Activated CD8-positive, alpha-beta memory T cell treated with anti-CD3 and anti-CD28 coated beads for 4 hours (primary cell): Measurements from ENCODE around the gene CLDN9.

ENCODE experiments used
- DNase-seq, 2 donors: peaks; one replicate each; pipeline ENCODE4 v3.0.0-alpha.2; 2020; ENCODE audit warnings: low read depth in 2 of 2

The CLDN9 gene

GRCh38 chr16:3017794-3018506, 5.2 kb downstream of the CLDN9 start, which contains the start of gene CLDN6:
CLDN6 (minus strand) TSS chr16:3018183; CDS start chr16:3016021, 2,162 bp downstream.
- no peak for DNase-seq

DNA sequence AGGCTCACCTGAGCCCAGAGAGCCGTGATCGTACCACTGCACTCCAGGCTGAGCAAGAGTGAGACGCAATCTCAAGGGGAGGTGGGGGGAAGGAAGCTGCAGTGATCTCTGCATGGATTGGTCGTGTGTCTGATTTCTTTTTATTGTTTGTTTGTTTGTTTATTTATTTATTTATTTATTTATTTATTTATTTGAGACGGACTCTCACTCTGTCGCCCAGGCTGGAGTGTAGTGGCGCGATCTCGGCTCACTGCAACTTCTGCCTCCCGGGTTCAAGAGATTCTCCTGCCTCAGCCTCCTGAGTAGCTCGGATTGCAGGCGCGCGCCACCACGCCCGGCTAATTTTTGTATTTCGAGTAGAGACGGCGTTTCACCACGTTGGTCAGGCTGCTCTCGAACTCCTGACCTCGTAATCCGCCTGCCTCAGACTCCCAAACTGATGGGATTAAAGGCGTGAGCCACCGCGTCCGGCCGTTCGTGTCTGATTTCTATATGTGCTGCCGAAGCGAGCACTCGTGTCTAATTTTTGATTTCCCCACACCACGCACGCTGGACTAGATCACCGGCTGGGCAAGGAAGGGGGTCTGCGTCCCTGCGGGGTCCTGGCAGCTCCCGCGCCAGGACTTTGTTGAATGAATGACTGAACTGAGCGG, 7.0 kb downstream of the CLDN9 start:
- DNase-seq: no peak

- DNase-seq: no peak
These were observed 7.5 kb downstream of the CLDN9 start, which contains the start of gene TNFRSF12A for GRCh38 chr16:3020247-3020603. TNFRSF12A (plus strand) TSS chr16:3020368; CDS start chr16:3020398, 30 bp downstream.

DNA sequence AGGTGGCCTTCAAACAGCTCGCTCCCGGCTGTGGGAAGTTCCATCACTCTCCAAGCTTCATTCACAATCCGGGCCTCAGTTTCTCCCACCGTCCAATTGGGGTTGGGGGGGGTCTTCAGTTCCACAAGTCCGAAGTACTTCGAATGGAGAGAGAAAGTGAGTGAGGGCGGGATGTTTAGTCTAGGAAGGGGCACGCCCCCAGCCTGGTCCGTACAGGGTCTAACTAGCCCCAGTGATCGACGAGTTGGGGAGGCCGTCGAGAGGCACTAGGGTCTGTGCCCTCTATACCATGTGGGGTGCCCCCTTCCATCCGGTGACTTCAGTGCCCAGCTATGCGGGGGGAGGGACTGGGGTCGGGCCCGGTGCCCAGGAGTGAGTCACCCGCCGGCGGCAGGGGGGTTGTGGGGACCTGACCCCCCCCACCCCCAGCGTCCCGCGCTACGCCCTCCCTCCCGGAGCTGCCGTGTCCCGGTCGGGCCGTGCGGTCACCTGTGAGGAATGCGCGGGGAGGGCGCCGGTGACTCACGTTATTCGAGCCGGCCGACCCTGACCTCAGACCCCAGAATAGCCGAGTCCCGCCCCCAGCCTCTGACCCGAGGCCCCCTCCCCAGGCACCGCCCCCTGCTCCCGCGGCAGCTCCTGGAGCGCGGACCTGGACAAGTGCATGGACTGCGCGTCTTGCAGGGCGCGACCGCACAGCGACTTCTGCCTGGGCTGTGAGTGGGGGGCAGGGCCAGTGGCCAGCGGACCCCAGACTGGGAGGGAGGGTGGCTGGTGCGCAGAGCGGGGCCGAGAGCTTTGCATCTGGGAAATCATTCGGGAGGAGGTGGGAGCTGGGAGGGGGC, 8.1 kb downstream of the CLDN9 start:
- DNase-seq: no peak

DNA sequence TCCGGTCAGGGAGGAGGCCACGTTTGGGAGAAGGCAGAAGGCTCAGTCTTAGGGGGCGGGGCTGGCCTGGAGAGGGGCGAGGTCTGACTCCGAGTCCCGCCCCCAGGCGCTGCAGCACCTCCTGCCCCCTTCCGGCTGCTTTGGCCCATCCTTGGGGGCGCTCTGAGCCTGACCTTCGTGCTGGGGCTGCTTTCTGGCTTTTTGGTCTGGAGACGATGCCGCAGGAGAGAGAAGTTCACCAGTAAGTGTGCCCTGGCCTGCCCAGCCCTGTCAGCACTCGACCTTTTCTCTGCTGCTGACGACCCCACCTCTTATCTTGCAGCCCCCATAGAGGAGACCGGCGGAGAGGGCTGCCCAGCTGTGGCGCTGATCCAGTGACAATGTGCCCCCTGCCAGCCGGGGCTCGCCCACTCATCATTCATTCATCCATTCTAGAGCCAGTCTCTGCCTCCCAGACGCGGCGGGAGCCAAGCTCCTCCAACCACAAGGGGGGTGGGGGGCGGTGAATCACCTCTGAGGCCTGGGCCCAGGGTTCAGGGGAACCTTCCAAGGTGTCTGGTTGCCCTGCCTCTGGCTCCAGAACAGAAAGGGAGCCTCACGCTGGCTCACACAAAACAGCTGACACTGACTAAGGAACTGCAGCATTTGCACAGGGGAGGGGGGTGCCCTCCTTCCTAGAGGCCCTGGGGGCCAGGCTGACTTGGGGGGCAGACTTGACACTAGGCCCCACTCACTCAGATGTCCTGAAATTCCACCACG, 8.9 kb downstream of the CLDN9 start:
- peak; percentile 73 to 77 for DNase-seq

- peak; percentile 84 for DNase-seq
These were observed 9.5 kb downstream of the CLDN9 start for GRCh38 chr16:3022208-3022683.

GRCh38 chr16:3022684-3023414, 10.1 kb downstream of the CLDN9 start:
- DNase-seq: no peak

- no peak for DNase-seq
These were observed 10.6 kb downstream of the CLDN9 start for GRCh38 chr16:3023415-3023668.

- DNase-seq: peak; percentile 88 to 91
These were observed 11.2 kb downstream of the CLDN9 start, which contains the start of the genes HCFC1R1 and THOC6 for GRCh38 chr16:3023669-3024478. HCFC1R1 (minus strand) TSS chr16:3023942; CDS start chr16:3023941, 1 bp downstream. THOC6 (plus strand) TSS chr16:3024035; CDS start chr16:3024327, 292 bp downstream.

DNA sequence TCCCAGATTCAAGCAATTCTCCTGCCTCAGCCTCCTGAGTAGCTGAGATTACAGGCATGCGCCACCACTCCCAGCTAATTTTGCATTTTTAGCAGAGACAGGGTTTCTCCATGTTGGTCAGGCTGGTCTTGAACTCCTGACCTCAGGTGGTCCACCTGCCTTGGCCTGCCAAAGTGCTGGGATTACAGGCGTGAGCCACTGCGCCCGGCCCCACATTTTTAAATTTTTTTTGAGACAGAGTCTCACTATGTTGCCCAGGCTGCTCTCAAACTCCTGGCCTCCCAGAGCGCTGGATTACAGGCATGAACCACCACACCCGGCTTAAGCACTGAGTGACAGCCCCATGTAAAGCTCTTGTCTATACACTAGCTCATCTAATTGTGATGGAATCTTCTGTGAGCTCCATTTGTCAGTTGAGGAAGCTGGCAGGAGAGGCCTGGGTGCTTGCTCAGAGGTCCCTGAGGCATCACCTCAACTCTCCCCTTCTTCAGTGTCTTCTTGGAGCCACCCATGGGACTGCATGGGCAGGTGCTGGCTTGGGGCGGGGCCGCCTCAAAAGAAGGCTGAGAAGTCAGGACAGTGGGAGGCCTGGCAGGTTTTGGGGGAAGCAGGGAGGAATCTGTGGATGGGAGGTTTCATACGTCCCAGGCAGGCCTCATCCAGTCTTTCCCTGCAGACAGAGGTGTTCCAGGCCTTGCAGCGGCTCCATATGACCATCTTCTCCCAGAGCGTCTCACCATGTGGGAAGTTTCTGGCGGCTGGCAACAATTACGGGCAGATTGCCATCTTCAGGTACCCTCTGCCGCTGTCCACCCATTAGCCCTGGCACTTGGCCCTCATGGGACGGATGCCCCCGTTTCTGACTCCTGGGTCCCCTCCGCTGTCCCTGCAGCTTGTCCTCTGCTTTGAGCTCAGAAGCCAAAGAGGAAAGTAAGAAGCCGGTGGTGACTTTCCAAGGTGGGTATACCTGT, 12.6 kb downstream of the CLDN9 start:
- DNase-seq: no peak

- DNase-seq: no peak
These were observed 13.3 kb downstream of the CLDN9 start for GRCh38 chr16:3026003-3026378.

GRCh38 chr16:3026609-3027488, 14.1 kb downstream of the CLDN9 start:
- no peak for DNase-seq

DNA sequence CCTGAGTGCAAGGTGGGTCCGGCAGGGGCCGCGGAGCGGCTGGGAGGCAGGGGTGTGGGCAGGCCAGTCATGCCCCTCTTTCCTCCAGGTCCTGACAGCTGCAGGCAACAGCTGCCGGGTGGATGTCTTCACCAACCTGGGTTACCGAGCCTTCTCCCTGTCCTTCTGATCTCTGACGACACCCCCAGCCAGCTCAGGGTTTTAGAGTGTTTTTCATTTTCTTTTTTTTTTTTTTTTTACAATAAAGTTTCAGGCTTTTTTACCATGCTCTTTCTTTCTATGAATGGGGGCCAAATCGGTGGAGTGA, 14.7 kb downstream of the CLDN9 start:
- no peak for DNase-seq

DNA sequence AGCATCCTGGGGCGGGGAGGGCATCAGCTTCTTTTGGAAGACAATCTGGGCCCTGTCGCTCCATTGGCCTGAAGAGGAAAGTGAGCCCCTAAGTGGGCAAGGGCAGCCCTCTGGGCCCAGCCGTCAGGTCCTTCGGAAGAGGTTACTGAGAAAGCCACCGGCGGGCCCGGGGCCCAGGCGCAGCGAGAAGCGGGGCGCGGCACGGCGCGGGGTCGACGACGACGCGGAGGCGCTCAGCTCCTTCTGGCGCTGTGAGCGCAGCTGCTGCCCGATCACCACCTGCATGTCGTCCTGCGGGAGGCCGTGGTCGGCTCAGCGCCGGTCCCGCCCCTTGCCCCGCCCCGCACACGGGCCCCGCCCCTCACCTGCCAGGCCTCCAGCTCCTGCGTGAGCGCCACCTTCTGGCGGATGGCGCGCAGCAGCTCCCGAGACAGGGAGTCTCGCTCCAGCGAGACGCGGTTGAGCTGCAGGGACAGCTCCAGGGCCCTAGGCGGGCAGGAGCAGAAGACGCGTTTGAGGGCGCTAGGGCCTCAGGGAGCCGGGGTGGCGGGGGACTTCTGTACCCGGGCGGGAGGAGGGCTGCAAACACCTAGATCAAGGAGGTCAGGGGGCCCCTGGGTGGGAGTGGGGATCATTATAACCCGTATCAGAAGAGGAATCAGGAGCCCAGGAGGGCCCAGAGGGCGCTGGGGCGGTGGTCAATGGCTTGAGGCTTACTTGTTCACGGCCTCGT, 15.4 kb downstream of the CLDN9 start:
- DNase-seq: peak; percentile 72 to 74

GRCh38 chr16:3028716-3029319, 16.1 kb downstream of the CLDN9 start:
- no peak for DNase-seq

DNA sequence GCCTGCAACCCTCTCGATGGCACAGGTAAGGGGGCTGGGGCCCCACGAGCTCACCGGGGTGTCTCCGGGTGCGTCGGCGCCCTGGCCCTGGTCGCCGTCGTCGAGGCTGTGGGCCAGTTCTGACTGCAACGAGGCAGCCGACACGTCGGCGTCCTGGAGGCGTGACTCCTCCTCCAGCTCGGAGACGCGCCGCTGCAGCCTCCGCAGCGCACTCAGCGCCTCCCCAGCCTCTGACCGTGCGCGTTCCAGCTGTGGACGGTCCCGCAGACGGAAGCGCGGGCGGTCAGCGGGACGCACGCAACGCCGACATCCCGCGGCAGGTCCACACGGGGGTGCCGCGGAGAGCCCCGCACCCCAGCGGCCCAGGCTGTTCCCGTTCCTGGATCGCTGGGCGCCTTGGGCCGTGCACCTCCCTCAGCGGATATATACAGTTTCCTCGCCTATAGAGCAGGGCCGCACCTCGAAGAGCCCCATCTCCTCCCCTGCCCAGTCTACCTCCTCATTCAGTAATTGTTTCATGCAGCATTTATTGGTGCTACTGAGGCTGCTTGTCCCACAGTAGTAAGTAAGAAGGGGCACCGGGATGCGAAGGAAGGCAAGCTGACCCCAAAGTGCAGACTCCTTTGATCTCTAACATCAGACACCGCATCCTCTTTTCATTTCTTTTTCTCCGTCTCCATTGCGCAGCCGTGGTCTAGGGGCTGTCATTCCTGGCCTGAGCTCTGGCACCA, 16.9 kb downstream of the CLDN9 start:
- no peak for DNase-seq
